Activated CD4-positive, alpha-beta T cell treated with anti-CD3 and anti-CD28 coated beads for 4 hours (primary cell): ENCODE data around the gene CCDC34.

Source experiments
- DNase-seq, 2 donors: peaks; one replicate each; pipeline ENCODE4 v3.0.0-alpha.2; 2020

CCDC34 gene

GRCh38 chr11:27362749-27363575 is at the start of gene CCDC34:
Gene CCDC34, minus strand, starts transcription at chr11:27363215. Its CDS starts 21 bp downstream, at chr11:27363194.
- DNase-seq = peak; percentile 78 to 84

DNA sequence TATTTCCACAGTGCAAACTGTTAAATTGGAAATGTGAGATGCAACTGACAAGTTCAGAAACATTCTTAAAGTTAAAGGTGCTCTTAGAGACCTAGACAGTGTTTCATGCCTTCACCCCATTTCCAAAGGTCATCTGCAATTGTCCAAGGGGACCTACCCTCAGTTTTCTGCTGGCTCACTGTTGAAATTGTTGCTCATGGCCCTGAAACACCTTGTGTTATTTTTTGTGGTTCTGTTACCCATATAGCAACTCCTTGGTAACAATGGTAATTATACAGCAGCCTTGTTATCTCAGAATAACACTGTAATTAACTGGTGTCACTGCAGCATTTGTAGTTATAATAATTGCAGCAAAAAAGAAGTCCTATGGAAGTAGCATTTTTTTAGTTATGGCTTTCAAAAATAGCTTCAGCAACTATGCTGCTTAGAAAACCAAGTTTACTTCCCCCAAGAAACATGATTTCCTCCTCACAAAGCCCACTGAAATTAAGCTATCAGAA is 49.2 kb upstream of the CCDC34 start:
- DNase-seq = no peak

GRCh38 chr11:27411328-27411727 is 48.3 kb upstream of the CCDC34 start:
- DNase-seq = no peak

DNA sequence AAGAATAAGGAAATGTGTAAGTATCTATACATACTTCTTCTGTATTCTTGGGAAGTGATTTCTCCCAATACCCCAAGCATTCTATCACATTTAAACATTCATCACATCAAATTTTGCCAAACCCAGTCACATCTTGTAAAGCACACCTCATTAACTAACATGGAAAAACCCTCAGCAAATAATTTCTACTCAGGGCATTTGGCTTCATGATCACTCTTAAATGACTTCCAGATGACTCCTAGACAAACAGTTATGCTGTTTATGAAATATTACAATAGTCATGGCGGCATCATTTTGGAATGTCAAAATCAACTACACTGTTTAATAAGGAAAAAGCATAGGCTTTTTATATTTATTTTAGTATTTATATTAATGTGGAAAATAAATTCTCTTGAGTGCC is 47.3 kb upstream of the CCDC34 start:
- DNase-seq = no peak

DNA sequence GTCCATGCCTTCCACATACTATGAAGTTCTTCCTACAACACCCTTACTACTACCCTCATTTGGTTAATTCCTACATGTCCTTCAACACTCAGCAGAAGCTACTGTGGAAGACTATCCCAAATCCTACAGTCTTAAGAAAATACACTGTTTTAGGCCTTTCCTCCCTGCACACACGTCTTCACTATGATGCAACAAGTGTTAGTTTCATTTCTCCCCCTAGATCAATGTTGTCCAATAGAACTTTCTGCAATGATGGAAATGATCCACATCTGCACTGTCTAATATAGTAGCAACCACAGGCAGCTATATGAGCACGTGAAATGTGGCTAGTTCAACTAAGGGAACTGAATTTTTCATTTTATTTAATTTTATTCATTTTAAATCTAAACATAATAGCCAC is 46.7 kb upstream of the CCDC34 start:
- DNase-seq = no peak

DNA sequence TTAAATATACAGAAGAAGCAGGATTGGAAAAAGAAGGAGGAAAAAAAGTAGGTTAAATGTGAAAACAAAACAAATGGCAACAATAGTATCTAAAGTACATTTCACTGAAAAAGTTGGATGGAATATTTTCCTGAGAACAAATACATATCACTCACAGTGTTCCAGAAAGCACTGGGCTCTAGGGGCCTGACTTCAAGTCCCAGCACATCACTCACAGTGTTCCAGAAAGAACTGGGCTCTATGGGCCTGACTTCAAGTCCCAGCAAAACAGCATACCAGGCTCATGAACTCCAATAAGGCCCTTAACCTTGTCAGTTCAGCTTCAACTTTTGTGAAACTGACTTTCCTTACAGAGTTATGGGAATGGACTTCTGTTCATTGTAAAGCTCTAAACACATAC is 46.0 kb upstream of the CCDC34 start:
- DNase-seq = no peak

- no peak for DNase-seq
These were observed 45.3 kb upstream of the CCDC34 start for GRCh38 chr11:27408246-27408800.

DNA sequence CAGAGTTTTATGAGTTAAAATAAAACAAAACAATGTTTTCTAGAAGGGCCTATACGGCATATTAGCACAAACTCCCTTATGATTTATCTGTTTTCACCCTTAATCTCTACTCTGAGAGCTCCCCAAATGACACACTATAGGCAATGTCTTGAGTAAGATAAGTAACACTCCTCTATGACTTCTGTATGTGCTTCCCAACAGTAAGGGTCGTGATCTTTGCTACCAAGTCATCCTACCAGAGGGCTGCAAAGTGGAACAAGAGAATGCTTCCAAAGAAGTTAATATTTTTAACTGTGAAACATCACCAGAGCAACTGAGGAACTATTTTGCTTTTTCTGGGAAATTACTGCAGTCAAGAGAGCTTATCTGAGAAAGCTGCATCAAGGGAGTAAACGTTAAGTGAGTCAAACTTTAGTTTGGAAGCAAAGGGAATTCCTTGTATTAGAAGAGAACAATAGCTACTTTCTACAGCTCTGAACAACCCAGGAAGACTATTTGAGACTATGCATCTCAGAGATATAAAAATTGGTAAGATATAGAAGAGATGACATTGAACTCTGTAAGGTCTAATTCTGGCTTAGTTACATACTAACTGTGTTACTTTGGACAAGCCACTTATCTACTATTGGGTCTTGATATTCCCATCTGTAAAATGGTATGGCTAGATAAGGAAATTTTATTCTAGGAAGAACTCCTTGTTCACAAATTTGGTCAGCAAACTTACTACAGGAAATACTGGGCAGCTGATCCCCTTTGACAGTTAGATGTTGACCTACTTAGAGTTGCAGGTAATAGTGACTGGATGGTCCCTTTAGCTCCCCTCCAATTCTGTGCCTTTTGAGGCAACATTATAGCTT is 43.7 kb upstream of the CCDC34 start:
- DNase-seq = no peak

- DNase-seq = no peak
These were observed 42.1 kb upstream of the CCDC34 start for GRCh38 chr11:27405134-27405533.

DNA sequence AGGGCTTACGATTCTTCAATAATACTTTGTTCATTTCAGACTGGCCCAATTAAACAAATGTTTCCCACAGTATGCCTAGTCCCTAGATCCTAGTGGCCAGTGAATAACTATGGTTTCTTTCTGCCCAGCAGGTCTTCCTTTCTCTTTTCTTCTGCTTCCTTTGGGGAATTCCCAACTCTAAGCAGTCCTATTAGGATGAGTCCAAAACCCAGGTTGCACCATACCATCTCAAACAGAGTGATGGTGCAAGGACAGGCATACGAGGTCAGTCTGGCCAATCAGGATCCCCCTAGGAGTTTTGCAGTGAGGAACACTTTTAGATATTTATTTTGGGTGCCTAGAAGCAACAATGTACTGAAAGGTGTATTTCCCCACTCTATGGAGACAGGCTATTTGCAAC is 41.4 kb upstream of the CCDC34 start:
- no peak for DNase-seq

- no peak for DNase-seq
These were observed 40.2 kb upstream of the CCDC34 start for GRCh38 chr11:27403195-27403594.

DNA sequence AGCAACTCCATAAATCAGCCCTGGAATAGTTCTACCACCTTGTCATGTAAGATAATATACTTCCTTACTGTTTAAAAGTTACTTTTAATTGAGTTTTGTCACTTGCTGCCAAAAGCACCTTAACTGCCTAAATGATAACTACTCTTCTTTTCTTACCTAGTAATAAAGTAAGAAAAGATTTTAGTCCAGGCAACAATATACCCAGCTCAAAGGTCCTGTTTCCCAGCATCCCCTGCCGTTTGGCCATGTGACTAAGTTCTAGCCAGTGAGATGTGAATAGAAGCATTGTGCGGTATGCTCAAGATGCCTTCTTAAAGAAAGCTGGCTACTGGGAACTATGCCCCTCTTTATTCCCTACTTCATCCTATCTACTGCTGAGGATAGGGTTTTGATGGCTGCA is 39.4 kb upstream of the CCDC34 start:
- DNase-seq = no peak

GRCh38 chr11:27401833-27402316 is 38.9 kb upstream of the CCDC34 start:
- DNase-seq = no peak

GRCh38 chr11:27401280-27401832 is 38.3 kb upstream of the CCDC34 start:
- no peak for DNase-seq

- DNase-seq = no peak
These were observed 35.4 kb upstream of the CCDC34 start for GRCh38 chr11:27398400-27398770.

- DNase-seq = no peak
These were observed 34.8 kb upstream of the CCDC34 start for GRCh38 chr11:27397624-27398399.

- DNase-seq = no peak
These were observed 33.3 kb upstream of the CCDC34 start for GRCh38 chr11:27396259-27396839.

GRCh38 chr11:27395556-27396258 is 32.7 kb upstream of the CCDC34 start:
- no peak for DNase-seq

DNA sequence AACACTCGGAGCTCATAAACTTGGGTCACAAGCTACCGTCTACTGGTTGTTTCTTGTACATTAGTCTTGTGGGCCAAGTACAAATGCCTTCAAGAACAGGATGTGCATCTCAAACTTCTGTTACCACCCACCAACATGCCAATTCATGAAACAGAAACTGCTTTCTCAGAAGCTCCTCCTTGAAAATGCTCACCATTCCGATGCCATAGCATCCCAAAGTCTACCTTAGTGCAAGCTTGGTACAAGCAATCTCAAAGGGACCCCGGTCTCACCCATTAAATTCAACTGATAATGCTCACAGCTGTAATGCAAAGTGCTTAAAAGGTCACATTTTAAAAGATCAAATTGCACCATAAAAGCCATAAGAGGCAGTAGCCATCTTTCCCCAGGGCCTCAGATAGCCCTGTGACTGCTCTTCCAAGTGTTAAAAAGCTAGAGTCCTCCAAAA is 31.8 kb upstream of the CCDC34 start:
- no peak for DNase-seq

DNA sequence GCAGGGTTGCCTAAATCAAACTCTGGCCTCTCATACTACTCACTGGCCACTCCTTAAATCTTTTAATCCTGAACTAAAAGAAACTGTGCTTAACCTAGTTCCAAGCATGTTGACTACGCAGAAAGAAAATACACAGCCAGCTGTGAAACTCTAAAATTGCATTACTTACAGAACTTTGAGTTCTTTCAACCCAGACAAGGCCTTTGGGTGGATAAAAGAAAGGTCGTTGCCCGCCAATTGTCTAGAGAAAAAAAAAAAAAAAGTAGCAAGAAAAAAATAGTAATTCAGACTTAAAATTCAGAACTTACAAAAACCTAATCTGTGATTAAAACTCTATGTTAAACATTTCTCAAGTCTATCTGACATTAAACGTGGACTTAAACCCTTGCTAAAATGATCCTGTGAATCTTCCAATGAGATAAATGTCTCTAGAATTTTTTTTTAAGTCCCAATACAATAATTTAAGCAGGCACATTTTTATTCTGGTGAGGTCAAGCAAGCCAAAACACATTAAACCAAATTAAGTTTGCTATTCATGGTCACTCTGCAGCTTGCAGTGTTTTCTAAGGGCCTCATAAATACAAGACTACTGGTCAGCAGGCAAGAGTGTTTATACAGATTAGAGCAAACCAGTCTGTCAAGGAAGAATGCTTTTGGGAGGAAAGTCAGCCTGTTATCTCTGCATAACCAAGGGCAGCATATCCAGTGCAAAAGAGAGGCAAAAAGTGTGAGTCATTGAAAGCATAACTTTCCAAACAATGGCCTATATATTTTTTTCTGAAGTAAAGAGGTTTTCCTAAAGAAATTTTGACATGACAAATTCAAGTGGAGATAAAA is 29.5 kb upstream of the CCDC34 start:
- DNase-seq = no peak
